ENCODE data around the gene AKNA. TPM values are rescaled to one million over a fixed set of nuclear protein-coding genes. Genes with fewer than 3 reads are reported as not detected.

Gene AKNA
- polyA plus RNA-seq, 3 donors: 3.3 to 147 (median 7.3) TPM

- Histone ChIP-seq H3K4me3 (replicated peaks in 1 of 3; ENCODE audit: low read depth in 2 of 3, low read length in 3 of 3) (no peak overlapping the region), H3K9me3 (replicated peaks in 1 of 2; ENCODE audit: control insufficient read depth in 1 of 2, insufficient read depth in 1 of 2, low read length in 2 of 2) (no peaks in the 10 kb centered on the region), H4K20me1 (ENCODE audit: insufficient read depth, low read length) (peaks cover 61% of the 10 kb centered on the region), H3K36me3 (replicated peaks in 1 of 2; ENCODE audit: control insufficient read depth in 1 of 2, insufficient read depth in 2 of 2, low read length in 2 of 2) (peaks cover 6 to 30% of the 10 kb centered on the region in 2 donors), H3K4me2 (replicated peaks; ENCODE audit: extremely low read depth, low read length, poor library complexity, severe bottlenecking) (peak overlapping the region; percentile 14), H2AFZ (ENCODE audit: insufficient read depth, low read depth, low read length, poor library complexity, severe bottlenecking) (no peak overlapping the region), H3K9ac (ENCODE audit: insufficient read depth, low read length, poor library complexity, severe bottlenecking) (no peak overlapping the region), H3K79me2 (ENCODE audit: insufficient read depth, low read length) (peaks cover 68% of the 10 kb centered on the region), H3K4me1 (ENCODE audit: control insufficient read depth in 1 of 2, insufficient read depth in 2 of 2, low read length in 2 of 2) (peaks cover 44 to 62% of the 10 kb centered on the region in 2 donors), H3K27ac (ENCODE audit: low read depth in 1 of 2, low read length in 2 of 2) (peak overlapping the region in 1 of 2 donors; percentile 42), H3K27me3 (ENCODE audit: control insufficient read depth in 2 of 2, insufficient read depth in 2 of 2, low read length in 2 of 2) (no peaks in the 10 kb centered on the region)
- DNase-seq: no peak
- H3K36me3 Mint-ChIP-seq: peaks cover 26 to 49% of the 10 kb centered on the region in 2 donors
- TF ChIP-seq, protein P1, sequence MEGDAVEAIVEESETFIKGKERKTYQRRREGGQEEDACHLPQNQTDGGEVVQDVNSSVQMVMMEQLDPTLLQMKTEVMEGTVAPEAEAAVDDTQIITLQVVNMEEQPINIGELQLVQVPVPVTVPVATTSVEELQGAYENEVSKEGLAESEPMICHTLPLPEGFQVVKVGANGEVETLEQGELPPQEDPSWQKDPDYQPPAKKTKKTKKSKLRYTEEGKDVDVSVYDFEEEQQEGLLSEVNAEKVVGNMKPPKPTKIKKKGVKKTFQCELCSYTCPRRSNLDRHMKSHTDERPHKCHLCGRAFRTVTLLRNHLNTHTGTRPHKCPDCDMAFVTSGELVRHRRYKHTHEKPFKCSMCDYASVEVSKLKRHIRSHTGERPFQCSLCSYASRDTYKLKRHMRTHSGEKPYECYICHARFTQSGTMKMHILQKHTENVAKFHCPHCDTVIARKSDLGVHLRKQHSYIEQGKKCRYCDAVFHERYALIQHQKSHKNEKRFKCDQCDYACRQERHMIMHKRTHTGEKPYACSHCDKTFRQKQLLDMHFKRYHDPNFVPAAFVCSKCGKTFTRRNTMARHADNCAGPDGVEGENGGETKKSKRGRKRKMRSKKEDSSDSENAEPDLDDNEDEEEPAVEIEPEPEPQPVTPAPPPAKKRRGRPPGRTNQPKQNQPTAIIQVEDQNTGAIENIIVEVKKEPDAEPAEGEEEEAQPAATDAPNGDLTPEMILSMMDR (IDR thresholded peaks at IDR 0.05): no peak
- peaks cover 58% of the 10 kb centered on the region for H3K4me1 Mint-ChIP-seq
- peaks cover 0 to 5% (median 0%) of the 10 kb centered on the region in 3 donors for H3K27me3 Mint-ChIP-seq (ENCODE audit: low read depth in 3 of 3)
- intact Hi-C loops (cut with micrococcal nuclease): loop anchor here (5.0 to 10.0 kb wide), 2 partner anchors 33 to 51 kb away; no protein-coding TSS in a partner anchor
- peaks cover 0 to 3% (median 0%) of the 10 kb centered on the region in 7 donors for H3K9me3 Mint-ChIP-seq
- peak overlapping the region in 1 of 2 donors; percentile 45 for H3K4me3 Mint-ChIP-seq
- 100% methylated on average over 1 of the region's 5 CpGs for WGBS (ENCODE audit: insufficient coverage)
- H3K27ac Mint-ChIP-seq: peak overlapping the region in 3 of 7 donors; percentile 55 to 86 (median 64)
These were observed 8.0 kb upstream of the AKNA start for GRCh38 chr9:114395768-114396167.

DNA sequence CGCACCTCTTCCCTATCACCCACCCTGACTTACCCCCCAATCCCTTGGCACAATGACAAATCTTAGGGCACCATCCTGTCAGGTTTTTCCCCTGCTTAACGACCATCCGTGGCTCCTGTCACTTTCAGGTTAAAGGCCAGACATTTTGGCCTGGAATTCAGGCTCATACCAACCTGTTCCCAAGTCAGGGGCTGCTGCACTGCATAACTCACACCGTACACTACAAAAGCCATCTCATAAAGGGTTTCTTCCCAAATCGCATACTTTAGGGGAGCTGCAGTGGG is 7.5 kb upstream of the AKNA start:
- peaks cover 0 to 5% (median 0%) of the 10 kb centered on the region in 3 donors for H3K27me3 Mint-ChIP-seq (ENCODE audit: low read depth in 3 of 3)
- peaks cover 30 to 54% of the 10 kb centered on the region in 2 donors for H3K36me3 Mint-ChIP-seq
- no peaks in the 10 kb centered on the region for H3K27me3 ChIP-seq (ENCODE audit: control insufficient read depth in 2 of 2, insufficient read depth in 2 of 2, low read length in 2 of 2)
- intact Hi-C loops (cut with micrococcal nuclease): loop anchor here (5.0 to 10.0 kb wide), 2 partner anchors 33 to 50 kb away; no protein-coding TSS in a partner anchor
- H3K36me3 ChIP-seq (replicated peaks in 1 of 2; ENCODE audit: control insufficient read depth in 1 of 2, insufficient read depth in 2 of 2, low read length in 2 of 2): peaks cover 6 to 34% of the 10 kb centered on the region in 2 donors
- H3K4me3 Mint-ChIP-seq: peak overlapping the region; percentile 37 to 45
- peaks cover 73% of the 10 kb centered on the region for H3K79me2 ChIP-seq (ENCODE audit: insufficient read depth, low read length)
- TF ChIP-seq, protein P1 (IDR thresholded peaks at IDR 0.05): no peak
- peaks cover 0 to 3% (median 0%) of the 10 kb centered on the region in 7 donors for H3K9me3 Mint-ChIP-seq
- peak overlapping the region; percentile 51 for H3K4me2 ChIP-seq (replicated peaks; ENCODE audit: extremely low read depth, low read length, poor library complexity, severe bottlenecking)
- H3K4me1 Mint-ChIP-seq: peaks cover 63% of the 10 kb centered on the region
- H3K4me1 ChIP-seq (ENCODE audit: control insufficient read depth in 1 of 2, insufficient read depth in 2 of 2, low read length in 2 of 2): peaks cover 49 to 67% of the 10 kb centered on the region in 2 donors
- peak overlapping the region in 1 of 2 donors; percentile 75 for H3K27ac ChIP-seq (ENCODE audit: low read depth in 1 of 2, low read length in 2 of 2)
- no peak for DNase-seq
- no peaks in the 10 kb centered on the region for H3K9me3 ChIP-seq (replicated peaks in 1 of 2; ENCODE audit: control insufficient read depth in 1 of 2, insufficient read depth in 1 of 2, low read length in 2 of 2)
- H3K27ac Mint-ChIP-seq: peak overlapping the region; percentile 30 to 86 (median 68)
- H4K20me1 ChIP-seq (ENCODE audit: insufficient read depth, low read length): peaks cover 66% of the 10 kb centered on the region
- peak overlapping the region; percentile 29 for H3K9ac ChIP-seq (ENCODE audit: insufficient read depth, low read length, poor library complexity, severe bottlenecking)
- H3K4me3 ChIP-seq (replicated peaks in 1 of 3; ENCODE audit: low read depth in 2 of 3, low read length in 3 of 3): peak overlapping the region in 1 of 3 experiments; percentile 47
- H2AFZ ChIP-seq (ENCODE audit: insufficient read depth, low read depth, low read length, poor library complexity, severe bottlenecking): no peak overlapping the region
- 40% methylated on average over 5 of the region's 5 CpGs for WGBS (ENCODE audit: insufficient coverage)
